Measurements from ENCODE around the gene CAMKMT.

The CAMKMT gene

GRCh38 chr2:44635725-44636124, 274.0 kb downstream of the CAMKMT start:
- in situ Hi-C loops (cut with MboI; ENCODE audit: low sequenced_read_pairs) = no loop called here

DNA sequence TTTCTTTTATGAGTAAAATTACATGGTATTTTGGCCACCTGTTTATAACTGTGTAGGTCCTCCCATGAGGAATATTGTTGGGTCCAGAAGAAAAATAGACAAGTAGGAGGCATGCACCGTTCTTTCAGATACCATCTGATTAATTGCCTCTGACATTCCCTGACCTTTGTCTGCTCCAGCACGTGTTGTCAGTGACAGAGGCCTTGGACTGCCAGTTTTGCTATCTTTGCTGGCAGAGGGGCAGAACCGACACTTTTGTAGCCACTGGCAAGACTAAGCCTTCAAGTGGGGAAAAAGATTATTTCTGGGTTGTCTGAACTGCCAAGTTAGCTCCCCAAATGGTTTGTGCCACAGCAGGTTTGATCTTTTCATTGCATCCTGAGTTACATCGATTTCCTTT, 276.9 kb downstream of the CAMKMT start:
- in situ Hi-C loops (cut with MboI; ENCODE audit: low sequenced_read_pairs) = no loop called here

GRCh38 chr2:44639399-44639798, 277.7 kb downstream of the CAMKMT start:
- in situ Hi-C loops (cut with MboI; ENCODE audit: low sequenced_read_pairs) = no loop called here

GRCh38 chr2:44642123-44642857, 280.5 kb downstream of the CAMKMT start:
- in situ Hi-C loops (cut with MboI; ENCODE audit: low sequenced_read_pairs) = no loop called here

GRCh38 chr2:44645937-44646336, 284.2 kb downstream of the CAMKMT start:
- in situ Hi-C loops (cut with MboI; ENCODE audit: low sequenced_read_pairs) = no loop called here

GRCh38 chr2:44649381-44649780, 287.6 kb downstream of the CAMKMT start:
- in situ Hi-C loops (cut with MboI; ENCODE audit: low sequenced_read_pairs) = no loop called here

DNA sequence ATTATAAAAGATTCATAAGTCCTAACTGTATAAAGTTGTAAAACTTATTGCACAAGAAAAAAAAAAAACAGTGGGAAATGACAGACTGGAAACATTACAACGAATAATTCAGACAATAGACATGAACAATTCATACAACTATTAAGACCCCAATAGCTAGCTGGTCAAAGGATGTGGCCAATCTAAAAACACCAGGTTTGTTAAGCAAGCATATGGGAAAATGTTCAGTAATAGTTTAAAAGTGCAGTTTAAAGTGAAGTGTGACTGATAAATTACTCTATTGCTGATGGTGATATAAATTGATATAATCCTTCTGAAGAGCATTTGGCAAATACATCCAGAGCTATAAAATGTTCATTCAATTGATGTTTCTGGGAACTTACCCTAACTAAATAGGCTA, 289.0 kb downstream of the CAMKMT start:
- in situ Hi-C loops (cut with MboI; ENCODE audit: low sequenced_read_pairs) = no loop called here

GRCh38 chr2:44651974-44652373, 290.2 kb downstream of the CAMKMT start:
- in situ Hi-C loops (cut with MboI; ENCODE audit: low sequenced_read_pairs) = no loop called here

GRCh38 chr2:44652701-44653100, 291.0 kb downstream of the CAMKMT start:
- in situ Hi-C loops (cut with MboI; ENCODE audit: low sequenced_read_pairs) = no loop called here

DNA sequence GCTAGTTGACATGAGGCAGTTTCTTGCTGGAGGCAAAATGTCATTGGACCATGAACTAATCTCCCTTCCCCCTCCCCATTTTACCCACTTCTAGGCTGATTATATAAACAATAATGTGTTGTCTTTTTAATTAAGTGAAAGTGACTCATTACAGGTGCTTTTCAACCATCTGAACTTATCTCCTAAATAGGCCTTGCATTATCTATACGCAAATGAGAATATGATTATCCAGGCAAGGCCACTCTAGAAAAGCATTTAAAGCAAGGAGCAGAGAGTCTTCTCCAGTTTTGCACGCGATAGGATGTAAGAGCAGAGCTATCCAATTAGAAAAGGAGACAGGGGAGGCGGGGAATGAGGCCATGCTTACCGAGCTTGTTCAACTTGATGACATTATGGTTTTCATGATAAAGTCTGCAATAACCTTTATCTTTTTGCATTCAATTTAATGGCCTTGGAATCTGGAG, 293.7 kb downstream of the CAMKMT start:
- in situ Hi-C loops (cut with MboI; ENCODE audit: low sequenced_read_pairs) = no loop called here

DNA sequence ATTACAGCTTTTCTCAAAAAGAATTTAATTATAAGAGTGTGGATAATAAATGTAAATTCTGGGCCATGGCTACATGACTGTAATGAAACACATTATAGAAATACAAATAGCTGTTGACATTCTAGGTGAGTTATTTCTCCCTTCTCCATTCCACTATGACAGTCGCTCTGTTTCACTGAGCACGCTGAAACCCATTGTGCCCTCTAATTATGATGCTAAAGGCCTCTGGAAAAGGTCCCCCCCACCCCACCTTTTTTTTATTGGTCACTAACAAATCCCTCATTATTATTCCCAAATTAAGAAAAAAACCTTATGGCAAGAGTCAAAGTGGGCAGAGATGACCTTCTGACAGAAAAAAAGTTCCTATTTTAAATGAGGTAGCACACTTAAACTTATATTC, 294.7 kb downstream of the CAMKMT start:
- in situ Hi-C loops (cut with MboI; ENCODE audit: low sequenced_read_pairs) = no loop called here

GRCh38 chr2:44663471-44664073, 301.8 kb downstream of the CAMKMT start:
- in situ Hi-C loops (cut with MboI; ENCODE audit: low sequenced_read_pairs) = no loop called here

GRCh38 chr2:44668336-44668735, 306.6 kb downstream of the CAMKMT start:
- in situ Hi-C loops (cut with MboI; ENCODE audit: low sequenced_read_pairs) = no loop called here

DNA sequence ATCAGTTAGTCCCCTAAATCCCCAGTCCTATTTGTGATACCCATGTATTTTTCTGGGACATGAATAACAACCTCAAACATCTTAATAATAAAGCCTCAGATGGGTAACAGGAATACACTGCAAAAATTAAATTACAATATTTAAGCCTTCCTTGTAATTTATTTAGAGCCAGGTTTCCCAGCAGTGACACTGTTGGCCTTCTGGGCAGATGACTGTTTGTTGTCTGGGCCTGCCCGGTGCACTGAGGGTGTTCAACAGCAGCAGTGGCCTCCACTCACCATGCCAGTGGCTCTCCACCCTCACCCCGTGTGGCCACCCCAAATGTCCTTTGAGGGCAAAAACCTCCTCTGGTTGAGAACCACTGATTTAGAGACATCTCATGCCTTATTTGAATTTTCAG, 309.5 kb downstream of the CAMKMT start:
- in situ Hi-C loops (cut with MboI; ENCODE audit: low sequenced_read_pairs) = no loop called here

DNA sequence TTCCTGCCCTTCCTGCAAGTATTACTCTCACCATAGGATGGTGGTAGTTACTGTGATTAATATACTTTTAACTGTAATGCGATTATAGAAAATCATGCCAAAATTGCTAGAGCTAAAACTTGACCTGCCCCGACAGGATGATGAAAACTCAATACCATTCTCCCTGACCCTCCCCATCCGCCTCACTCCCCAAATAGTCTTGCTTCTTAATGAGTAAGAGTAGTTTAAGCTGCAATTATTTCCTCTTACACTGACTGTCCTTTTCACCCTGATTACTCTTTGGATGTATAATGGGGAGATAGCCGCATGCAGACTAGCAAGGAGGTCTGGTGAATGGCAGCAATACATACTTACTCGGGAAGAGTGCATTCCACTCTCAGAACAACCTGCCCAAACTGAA, 310.2 kb downstream of the CAMKMT start:
- in situ Hi-C loops (cut with MboI; ENCODE audit: low sequenced_read_pairs) = no loop called here

- in situ Hi-C loops (cut with MboI; ENCODE audit: low sequenced_read_pairs) = no loop called here
Measured at GRCh38 chr2:44672431-44672830, 310.7 kb downstream of the CAMKMT start.

GRCh38 chr2:44674473-44675284, 312.9 kb downstream of the CAMKMT start:
- in situ Hi-C loops (cut with MboI; ENCODE audit: low sequenced_read_pairs) = no loop called here

- in situ Hi-C loops (cut with MboI; ENCODE audit: low sequenced_read_pairs) = no loop called here
Measured at GRCh38 chr2:44676379-44676778, 314.6 kb downstream of the CAMKMT start.

DNA sequence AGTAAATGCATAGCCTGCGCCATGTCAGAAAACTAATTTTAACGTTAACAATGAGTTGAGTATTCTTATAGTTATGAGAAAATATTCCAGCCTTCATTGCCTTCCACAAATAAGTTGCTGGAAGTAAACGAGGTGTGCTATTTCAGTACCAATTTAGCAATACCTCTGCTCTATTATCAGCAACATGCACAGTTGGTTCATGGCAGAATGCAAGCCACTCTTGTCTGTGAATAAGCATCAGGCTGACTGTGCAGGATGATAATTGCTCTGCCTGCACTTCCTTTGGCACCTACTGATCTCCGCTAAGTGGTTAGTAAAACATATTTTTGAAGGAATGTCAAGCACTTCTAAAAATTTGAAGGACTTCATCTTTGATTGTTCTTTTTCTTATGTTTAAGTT, 317.8 kb downstream of the CAMKMT start:
- in situ Hi-C loops (cut with MboI; ENCODE audit: low sequenced_read_pairs) = no loop called here

DNA sequence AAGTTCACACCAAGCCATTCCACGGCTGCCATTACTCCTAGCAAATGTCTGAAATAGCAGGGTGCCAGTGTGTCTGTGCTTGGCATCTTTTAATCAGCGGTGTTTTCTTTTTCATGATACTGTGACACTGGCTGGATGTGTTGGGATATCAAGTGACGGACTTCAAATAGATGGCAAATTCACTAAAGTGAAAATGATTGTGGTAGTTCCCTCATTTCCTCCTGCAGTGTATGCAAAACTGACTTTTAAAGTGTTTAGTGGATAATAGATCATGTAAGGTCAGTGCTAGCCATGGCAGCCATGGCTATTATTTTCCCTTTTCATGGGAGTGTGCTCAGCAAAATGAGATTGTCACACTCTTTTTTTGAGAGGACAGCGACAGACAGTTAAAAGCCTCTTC, 318.2 kb downstream of the CAMKMT start:
- in situ Hi-C loops (cut with MboI; ENCODE audit: low sequenced_read_pairs) = no loop called here

GRCh38 chr2:44680424-44680971, 318.8 kb downstream of the CAMKMT start:
- in situ Hi-C loops (cut with MboI; ENCODE audit: low sequenced_read_pairs) = no loop called here

All from hTERT RPE-1 (cell line).